CD4-positive, CD25-positive, alpha-beta regulatory T cell (primary cell): ENCODE results near the gene WRAP73. TPM values are rescaled to one million over a fixed set of nuclear protein-coding genes. Genes with fewer than 3 reads are reported as not detected.

ENCODE experiments used
- ATAC-seq, 2 donors: fragments of 150-1000 bp; cut with Tn5 transposase; one replicate each; pipeline ENCODE4 v1.10.0; 2021; ENCODE audit warnings: low read depth in 2 of 2, moderate number of reproducible peaks in 2 of 2, moderate library complexity in 1 of 2
- DNase-seq, 3 donors: peaks; one replicate each; pipeline versions ENCODE4 v3.0.0 to v3.0.0-alpha.2; 2012 to 2022; ENCODE audit warnings: mixed read lengths in 1 of 3
- H3K27ac ChIP-seq: one replicate; pipeline ENCODE4 v1.7.0; 2013; ENCODE audit warnings: mild to moderate bottlenecking, low read length; ENCODE audit not compliant: insufficient read depth, poor library complexity, severe bottlenecking
- H3K27me3 ChIP-seq: one replicate; pipeline ENCODE4 v1.7.0; 2013; ENCODE audit warnings: low read length; ENCODE audit not compliant: control insufficient read depth, insufficient read depth
- H3K36me3 ChIP-seq: one replicate; pipeline ENCODE4 v1.7.0; 2013; ENCODE audit warnings: mild to moderate bottlenecking, low read length, moderate library complexity; ENCODE audit not compliant: control insufficient read depth, insufficient read depth
- H3K4me1 ChIP-seq: 2 replicates; pipeline ENCODE4 v1.7.0; 2013; ENCODE audit warnings: mild to moderate bottlenecking, low read length; ENCODE audit not compliant: insufficient read depth, control insufficient read depth, poor library complexity, severe bottlenecking
- H3K4me3 ChIP-seq: one replicate; pipeline ENCODE4 v1.7.0; 2013; ENCODE audit warnings: low read depth, mild to moderate bottlenecking, low read length, moderate library complexity
- H3K9me3 ChIP-seq, 2 experiments: 1 replicate in 1 of 2; 2 replicates in 1 of 2; pipeline ENCODE4 v1.7.0; 2013; ENCODE audit warnings: low read length in 2 of 2, mild to moderate bottlenecking in 1 of 2, moderate library complexity in 1 of 2; ENCODE audit not compliant: control insufficient read depth in 2 of 2
- H3K27ac Mint-ChIP-seq, 3 donors: one replicate each; pipeline ENCODE4 v1.8.0; 2020 to 2022; ENCODE audit warnings: mild to moderate bottlenecking in 3 of 3, mixed read lengths in 3 of 3, moderate library complexity in 2 of 3
- H3K27me3 Mint-ChIP-seq: one replicate; pipeline ENCODE4 v1.8.0; 2022; ENCODE audit warnings: mild to moderate bottlenecking, mixed read lengths
- H3K36me3 Mint-ChIP-seq: one replicate; pipeline ENCODE4 v1.8.0; 2020; ENCODE audit warnings: mixed read lengths
- H3K4me1 Mint-ChIP-seq, 4 donors: one replicate each; pipeline ENCODE4 v1.8.0; 2020 to 2022; ENCODE audit warnings: mixed read lengths in 4 of 4, mild to moderate bottlenecking in 1 of 4
- H3K4me3 Mint-ChIP-seq, 4 donors: one replicate each; pipeline ENCODE4 v1.8.0; 2020 to 2022; ENCODE audit warnings: mild to moderate bottlenecking in 4 of 4, mixed read lengths in 4 of 4, moderate library complexity in 3 of 4
- H3K9me3 Mint-ChIP-seq, 7 donors: one replicate each; pipeline ENCODE4 v1.8.0; 2020 to 2022; ENCODE audit warnings: mixed read lengths in 7 of 7, mild to moderate bottlenecking in 3 of 7, moderate library complexity in 2 of 7
- polyA plus RNA-seq, 4 donors: library from polyadenylated mRNA; unstranded; fragments of 300-500 nt; fragmentation: Illumina TruSeq; gene quantifications; one replicate each; pipeline ENCODE4 v1.2.3, GENCODE V29; 2021
- total RNA-seq: library from RNA; stranded (reverse); gene quantifications from one replicate; pipeline ENCODE4 v1.2.3, GENCODE V29; 2022

The WRAP73 gene
- total and polyA plus RNA-seq, 5 donors from 2014 or later: 27.9 to 37.1 (median 36.4) TPM

- Mint-ChIP-seq H3K4me3 (peak overlapping the region in 3 of 4 donors; percentile 56 to 75 (median 71)), H3K27me3 (peaks cover 41% of the 10 kb centered on the region), H3K27ac (no peak overlapping the region), H3K36me3 (no peaks in the 10 kb centered on the region), H3K9me3 (peaks cover 0 to under 1% (median 0%) of the 10 kb centered on the region in 7 donors), H3K4me1 (peaks cover 0 to 16% (median 0%) of the 10 kb centered on the region in 4 donors)
- Histone ChIP-seq H3K27ac (no peak overlapping the region), H3K4me3 (no peak overlapping the region), H3K27me3 (no peaks in the 10 kb centered on the region), H3K4me1 (peaks cover 16% of the 10 kb centered on the region), H3K9me3 (no peaks in the 10 kb centered on the region), H3K36me3 (no peaks in the 10 kb centered on the region)
- ATAC-seq (no peak), DNase-seq (no peak)
Measured at GRCh38 chr1:3609769-3610526, 40.0 kb downstream of the WRAP73 start.

- peak overlapping the region in 2 of 4 donors; percentile 22 to 43 for H3K4me3 Mint-ChIP-seq
- peaks cover 0 to 16% (median 0%) of the 10 kb centered on the region in 4 donors for H3K4me1 Mint-ChIP-seq
- H3K27ac Mint-ChIP-seq: no peak overlapping the region
- Histone ChIP-seq H3K36me3 (no peaks in the 10 kb centered on the region), H3K4me1 (peaks cover 16% of the 10 kb centered on the region), H3K27ac (no peak overlapping the region), H3K9me3 (no peaks in the 10 kb centered on the region), H3K27me3 (no peaks in the 10 kb centered on the region), H3K4me3 (no peak overlapping the region)
- no peak for DNase-seq
- H3K27me3 Mint-ChIP-seq: peaks cover 41% of the 10 kb centered on the region
- no peak for ATAC-seq
- H3K9me3 Mint-ChIP-seq: no peaks in the 10 kb centered on the region
- no peaks in the 10 kb centered on the region for H3K36me3 Mint-ChIP-seq
Measured at GRCh38 chr1:3609016-3609768, 40.7 kb downstream of the WRAP73 start.

GRCh38 chr1:3608154-3608553 lies 41.7 kb downstream of the WRAP73 start:
- Mint-ChIP-seq H3K9me3 (no peaks in the 10 kb centered on the region), H3K36me3 (no peaks in the 10 kb centered on the region), H3K4me1 (peaks cover 0 to 16% (median 0%) of the 10 kb centered on the region in 4 donors), H3K4me3 (no peak overlapping the region), H3K27ac (no peak overlapping the region), H3K27me3 (peaks cover 31% of the 10 kb centered on the region)
- H3K36me3 ChIP-seq: no peaks in the 10 kb centered on the region
- no peaks in the 10 kb centered on the region for H3K27me3 ChIP-seq
- DNase-seq (no peak), ATAC-seq (no peak)
- H3K4me1 ChIP-seq: peaks cover 16% of the 10 kb centered on the region
- H3K4me3 ChIP-seq: no peak overlapping the region
- H3K27ac ChIP-seq: no peak overlapping the region
- H3K9me3 ChIP-seq: no peaks in the 10 kb centered on the region

- Mint-ChIP-seq H3K27me3 (peaks cover 27% of the 10 kb centered on the region), H3K4me1 (peaks cover 0 to 16% (median 0%) of the 10 kb centered on the region in 4 donors), H3K36me3 (no peaks in the 10 kb centered on the region), H3K4me3 (no peak overlapping the region), H3K27ac (no peak overlapping the region), H3K9me3 (no peaks in the 10 kb centered on the region)
- Histone ChIP-seq H3K27me3 (no peaks in the 10 kb centered on the region), H3K4me1 (peaks cover 16% of the 10 kb centered on the region), H3K4me3 (no peak overlapping the region), H3K9me3 (no peaks in the 10 kb centered on the region), H3K27ac (no peak overlapping the region), H3K36me3 (no peaks in the 10 kb centered on the region)
- ATAC-seq: no peak
- no peak for DNase-seq
Measured at GRCh38 chr1:3607703-3608065, 42.2 kb downstream of the WRAP73 start.

- H3K9me3 Mint-ChIP-seq: no peaks in the 10 kb centered on the region
- no peak for ATAC-seq
- no peak overlapping the region for H3K27ac Mint-ChIP-seq
Measured at GRCh38 chr1:3606779-3607702, 42.9 kb downstream of the WRAP73 start.

GRCh38 chr1:3604997-3605823 lies 44.7 kb downstream of the WRAP73 start:
- DNase-seq (no peak), ATAC-seq (no peak)
- no peak overlapping the region for H3K27ac ChIP-seq
- no peak overlapping the region for H3K4me3 Mint-ChIP-seq
- H3K9me3 ChIP-seq: no peaks in the 10 kb centered on the region
- no peaks in the 10 kb centered on the region for H3K36me3 Mint-ChIP-seq
- H3K4me1 ChIP-seq: peaks cover 2% of the 10 kb centered on the region
- no peaks in the 10 kb centered on the region for H3K36me3 ChIP-seq
- H3K4me1 Mint-ChIP-seq: peaks cover 0 to 4% (median 0%) of the 10 kb centered on the region in 4 donors
- no peaks in the 10 kb centered on the region for H3K9me3 Mint-ChIP-seq
- no peak overlapping the region for H3K27ac Mint-ChIP-seq
- peaks cover 17% of the 10 kb centered on the region for H3K27me3 Mint-ChIP-seq
- H3K4me3 ChIP-seq: no peak overlapping the region
- no peaks in the 10 kb centered on the region for H3K27me3 ChIP-seq

More at GRCh38 chr1:3606779-3607702, 42.9 kb downstream of the WRAP73 start:
- Mint-ChIP-seq H3K4me1 (peaks cover 0 to 13% (median 0%) of the 10 kb centered on the region in 4 donors), H3K4me3 (no peak overlapping the region), H3K36me3 (no peaks in the 10 kb centered on the region), H3K27me3 (peaks cover 24% of the 10 kb centered on the region)
- H3K27me3 ChIP-seq: no peaks in the 10 kb centered on the region
- DNase-seq: no peak
- H3K9me3 ChIP-seq: no peaks in the 10 kb centered on the region
- no peak overlapping the region for H3K4me3 ChIP-seq
- H3K4me1 ChIP-seq: peaks cover 16% of the 10 kb centered on the region
- H3K27ac ChIP-seq: no peak overlapping the region
- no peaks in the 10 kb centered on the region for H3K36me3 ChIP-seq
